ENCODE measurements around the gene NCAM1.

DNA sequence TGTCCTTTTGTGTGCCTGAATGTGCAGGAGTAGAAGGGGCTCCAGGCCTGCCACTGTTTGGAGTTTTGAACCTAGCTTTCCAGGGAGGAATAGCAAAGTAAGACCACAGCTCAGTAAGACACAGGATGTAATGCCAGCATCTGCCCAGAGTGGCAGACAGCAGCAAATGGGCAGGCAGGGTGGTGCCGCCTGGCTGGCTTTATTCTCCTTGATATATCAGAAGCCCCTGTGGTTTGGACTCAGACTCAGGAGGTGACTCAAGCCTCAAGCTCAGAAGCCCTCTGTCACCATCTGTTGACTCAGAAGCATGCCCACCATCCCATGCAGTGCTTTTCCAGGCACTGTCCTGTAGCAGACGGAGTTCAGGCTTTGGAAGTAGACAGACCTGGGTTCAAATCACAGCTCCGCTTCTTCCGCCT lies 280.4 kb downstream of the NCAM1 start:
- TF ChIP-seq POLR2A (IDR thresholded peaks at IDR 0.05) (no peak), EP300 (IDR thresholded peaks at IDR 0.05) (no peak)
- TF ChIP-seq, protein P1, sequence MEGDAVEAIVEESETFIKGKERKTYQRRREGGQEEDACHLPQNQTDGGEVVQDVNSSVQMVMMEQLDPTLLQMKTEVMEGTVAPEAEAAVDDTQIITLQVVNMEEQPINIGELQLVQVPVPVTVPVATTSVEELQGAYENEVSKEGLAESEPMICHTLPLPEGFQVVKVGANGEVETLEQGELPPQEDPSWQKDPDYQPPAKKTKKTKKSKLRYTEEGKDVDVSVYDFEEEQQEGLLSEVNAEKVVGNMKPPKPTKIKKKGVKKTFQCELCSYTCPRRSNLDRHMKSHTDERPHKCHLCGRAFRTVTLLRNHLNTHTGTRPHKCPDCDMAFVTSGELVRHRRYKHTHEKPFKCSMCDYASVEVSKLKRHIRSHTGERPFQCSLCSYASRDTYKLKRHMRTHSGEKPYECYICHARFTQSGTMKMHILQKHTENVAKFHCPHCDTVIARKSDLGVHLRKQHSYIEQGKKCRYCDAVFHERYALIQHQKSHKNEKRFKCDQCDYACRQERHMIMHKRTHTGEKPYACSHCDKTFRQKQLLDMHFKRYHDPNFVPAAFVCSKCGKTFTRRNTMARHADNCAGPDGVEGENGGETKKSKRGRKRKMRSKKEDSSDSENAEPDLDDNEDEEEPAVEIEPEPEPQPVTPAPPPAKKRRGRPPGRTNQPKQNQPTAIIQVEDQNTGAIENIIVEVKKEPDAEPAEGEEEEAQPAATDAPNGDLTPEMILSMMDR (IDR thresholded peaks at IDR 0.05), result no peak

Measured in upper lobe of left lung (tissue), 4 donors.